HepG2 (cell line): Measurements from ENCODE around the gene ANKRD11. TPM values are rescaled to one million over a fixed set of nuclear protein-coding genes. Genes with fewer than 3 reads are reported as not detected.

Experiments used
- ATAC-seq: fragments of 200-7000 bp; cut with Tn5 transposase; 3 replicates; pipeline ENCODE4 v1.9.1; 2020; ENCODE audit warnings: mild to moderate bottlenecking, moderate library complexity
- BruUV-seq: library from RNA; stranded (reverse); fragments of 400-500 nt; replicated peaks from 2 replicates; lab custom pipeline; 2021; lab: Mats Ljungman, UMichigan
- CTCF ChIA-PET: fragments of 300-600 bp; formaldehyde crosslinking; extraction: SDS; loops from one replicate; lab custom pipeline; 2021; ENCODE audit warnings: low total read pairs, inconsistent platforms, low intra/inter-chr PET ratio; lab: Yijun Ruan, JAX
- POLR2A ChIA-PET: fragments of 350-600 bp; sonication (Branson Sonifier 250); formaldehyde crosslinking; loops from one replicate; lab custom pipeline; 2020; ENCODE audit warnings: antibody characterized with exemption, inconsistent platforms; lab: Yijun Ruan, JAX
- DNase-seq: peaks from one replicate; pipeline ENCODE4 v3.0.0-alpha.2; 2015; ENCODE audit warnings: low spot score
- FAIRE-seq: peaks from 3 replicates; lab custom pipeline; 2011; peaks lifted over from hg19 to GRCh38; lab: Jason Lieb, UNC
- H2AFZ ChIP-seq: one replicate; pipeline ENCODE4 v1.6.1; 2011; ENCODE audit warnings: low read length, inconsistent platforms
- H3K27ac ChIP-seq: fragments of 300-600 bp; 3 replicates; pipeline ENCODE4 v1.8.0; 2011; ENCODE audit warnings: mixed run types, mild to moderate bottlenecking, mixed read lengths, low read length, inconsistent platforms; ENCODE audit not compliant: insufficient read depth; ENCODE audit errors: extremely low read length
- H3K27me3 ChIP-seq, 2 experiments: fragments of 200-600 bp in 1 of 2; 2 replicates in 1 of 2; 3 replicates in 1 of 2; pipeline versions ENCODE4 v1.6.0 to v1.8.0; 2011; ENCODE audit warnings: low read length in 2 of 2, mild to moderate bottlenecking in 2 of 2, moderate library complexity in 2 of 2, inconsistent platforms in 1 of 2; ENCODE audit not compliant: insufficient read depth in 2 of 2, control insufficient read depth in 1 of 2
- H3K36me3 ChIP-seq, 2 experiments: fragments of 200-600 bp in 1 of 2; replicated peaks in 1 of 2; 2 replicates in 1 of 2; 3 replicates in 1 of 2; pipeline versions ENCODE4 v1.5.1 to v1.8.0; 2011; ENCODE audit warnings: low read length in 2 of 2, inconsistent platforms in 1 of 2; ENCODE audit not compliant: insufficient read depth in 2 of 2, control insufficient read depth in 1 of 2
- H3K4me1 ChIP-seq: 2 replicates; pipeline ENCODE4 v1.5.1; 2012; ENCODE audit warnings: low read length, inconsistent platforms; ENCODE audit not compliant: insufficient read depth
- H3K4me2 ChIP-seq: 2 replicates; pipeline ENCODE4 v1.6.0; 2011; ENCODE audit warnings: low read depth, low read length, inconsistent platforms
- H3K4me3 ChIP-seq, 3 experiments: fragments of 200-600 bp in 1 of 3; sonication (generic), shearing (Covaris generic) in 1 of 3; replicated peaks in 1 of 3; 2 replicates each; pipeline ENCODE4 v1.5.1; 2011 to 2016; ENCODE audit warnings: low read length in 3 of 3, inconsistent platforms in 2 of 3, low read depth in 2 of 3, mild to moderate bottlenecking in 2 of 3, control low read depth in 1 of 3, mixed read lengths in 1 of 3; ENCODE audit not compliant: insufficient read depth in 1 of 3
- H3K79me2 ChIP-seq: one replicate; pipeline ENCODE4 v1.6.1; 2011; ENCODE audit warnings: low read length, inconsistent platforms; ENCODE audit not compliant: insufficient read depth
- H3K9ac ChIP-seq: 2 replicates; pipeline ENCODE4 v1.6.0; 2011; ENCODE audit warnings: mild to moderate bottlenecking, low read depth, low read length, inconsistent platforms; ENCODE audit not compliant: insufficient read depth
- H3K9me3 ChIP-seq: 2 replicates; pipeline ENCODE4 v1.5.1; 2012; ENCODE audit warnings: mild to moderate bottlenecking, low read length
- H4K20me1 ChIP-seq: 2 replicates; pipeline ENCODE4 v1.6.0; 2011; ENCODE audit warnings: inconsistent platforms, mild to moderate bottlenecking, low read length, moderate library complexity; ENCODE audit not compliant: insufficient read depth
- AGO2 ChIP-seq: fragments of 200-400 bp; formaldehyde crosslinking; optimal IDR thresholded peaks from 2 replicates; pipeline ENCODE3; 2017; ENCODE audit warnings: mild to moderate bottlenecking, low read depth, low read length, moderate library complexity
- MAFG ChIP-seq: sonication (generic); formaldehyde crosslinking; IDR thresholded peaks from 2 replicates; pipeline ENCODE4 v1.5.1; 2020; ENCODE audit warnings: mild to moderate bottlenecking, missing genetic modification reagents
- RARA ChIP-seq: IDR thresholded peaks from 2 replicates; pipeline ENCODE4 v1.6.1; 2016; ENCODE audit warnings: missing genetic modification reagents, missing compliant biosample characterization
- RBM22 ChIP-seq: fragments of 200-400 bp; formaldehyde crosslinking; optimal IDR thresholded peaks from 2 replicates; pipeline ENCODE3; 2017; ENCODE audit warnings: mild to moderate bottlenecking, low read length, moderate library complexity
- SMYD3 ChIP-seq: sonication (generic); formaldehyde crosslinking; IDR thresholded peaks from 2 replicates; pipeline ENCODE4 v1.8.1; 2023; ENCODE audit warnings: mild to moderate bottlenecking, missing genetic modification reagents
- USF2 ChIP-seq, 2 experiments: sonication (generic) in 1 of 2; formaldehyde crosslinking in 1 of 2; IDR thresholded peaks; 2 replicates each; pipeline versions ENCODE4 v1.5.1 to v1.6.1; 2011 to 2020; ENCODE audit warnings: borderline replicate concordance in 1 of 2, low read depth in 1 of 2, low read length in 1 of 2, mild to moderate bottlenecking in 1 of 2, missing genetic modification reagents in 1 of 2, moderate library complexity in 1 of 2
- ZNF33B ChIP-seq: sonication (generic); formaldehyde crosslinking; IDR thresholded peaks from 2 replicates; pipeline ENCODE4 v1.5.1; 2020; ENCODE audit warnings: mild to moderate bottlenecking, missing genetic modification reagents
- ZNF430 ChIP-seq: sonication (generic); formaldehyde crosslinking; IDR thresholded peaks from 2 replicates; pipeline ENCODE4 v1.9.0; 2021; ENCODE audit warnings: mild to moderate bottlenecking, missing genetic modification reagents
- ZNF563 ChIP-seq: sonication (generic); formaldehyde crosslinking; IDR thresholded peaks from 2 replicates; pipeline ENCODE4 v1.8.0; 2022; ENCODE audit warnings: mild to moderate bottlenecking, moderate library complexity, missing genetic modification reagents
- WGBS: methylation state at CpG from one replicate; pipeline ENCODE4 v1.1.6; 2017; ENCODE audit warnings: low lambda C conversion rate; 5-methylcytosine and 5-hydroxymethylcytosine counted together
- in situ Hi-C: cut with HindIII; loops from 2 replicates; pipeline ENCODE4 v1.10.0; 2017; ENCODE audit warnings: low pct_unique_long_range_greater_than_20kb; ENCODE audit not compliant: extremely low pct_ligation_motif_present
- intact Hi-C: fragments of 100-400 bp; cut with micrococcal nuclease; formaldehyde crosslinking; loops from one replicate; pipeline ENCODE4 v1.10.0; 2022; ENCODE audit not compliant: unreplicated experiment
- polyA plus RNA-seq, 8 experiments: library from polyadenylated mRNA; depleted of rRNA in 3 of 8; stranded (reverse) in 7 of 8; unstranded in 1 of 8; fragments of >200 nt; fragmentation: Illumina TruSeq in 4 of 8; extraction: Trizol in 4 of 8; gene quantifications; 2 replicates each; pipeline versions ENCODE4 v1.2.1 to v1.2.3, GENCODE V29; 2011 to 2016; ENCODE audit warnings: low read depth in 4 of 8, missing spikeins in 1 of 8, mixed read lengths in 1 of 8; ENCODE audit not compliant: insufficient read depth in 1 of 8
- total RNA-seq, 5 experiments: library from RNA; depleted of rRNA; stranded (reverse); fragments of >200 nt; fragmentation: Illumina TruSeq; extraction: Trizol; gene quantifications; 2 replicates each; pipeline ENCODE4 v1.2.3, GENCODE V29; 2016; ENCODE audit warnings: low read depth in 1 of 5

Gene ANKRD11
- total and polyA plus RNA-seq, 2 of the 13 experiments (the other 11 are each of a cell fraction or from before 2014, with no cell fraction given) = 21.4 to 38.4 TPM

- no peak for TF ChIP-seq MAFG (CRISPR knock-in tag)
- TF ChIP-seq ZNF563 (CRISPR knock-in tag) = no peak
Measured at GRCh38 chr16:89357055-89357816, 133.1 kb downstream of the ANKRD11 start (continued).

- Histone ChIP-seq H3K36me3 (peaks cover 21 to 41% of the 10 kb centered on the region in 2 experiments), H3K4me3 (no peak overlapping the region), H3K4me1 (peaks cover 60% of the 10 kb centered on the region), H4K20me1 (peaks cover 96% of the 10 kb centered on the region), H2AFZ (no peak overlapping the region), H3K27ac (no peak overlapping the region), H3K27me3 (no peaks in the 10 kb centered on the region), H3K4me2 (no peak overlapping the region), H3K9me3 (no peaks in the 10 kb centered on the region), H3K9ac (no peak overlapping the region), H3K79me2 (peaks cover 95% of the 10 kb centered on the region)
- ChIA-PET POLR2A (no interaction called here), CTCF (no interaction called here)
- TF ChIP-seq AGO2 = peak; percentile 37
- no peak for TF ChIP-seq SMYD3 (CRISPR knock-in tag)
- ATAC-seq (no peak), FAIRE-seq (no peak), DNase-seq (no peak)
- intact Hi-C loops = no loop called here
- no TSS peak for BruUV-seq
- in situ Hi-C loops = no loop called here
- WGBS = 96% methylated on average over 16 of the region's 16 CpGs
Measured at GRCh38 chr16:89355686-89356085, 134.7 kb downstream of the ANKRD11 start.

GRCh38 chr16:89355007-89355406 lies 135.4 kb downstream of the ANKRD11 start:
- TF ChIP-seq RBM22 (peak; percentile 79), RARA (CRISPR knock-in tag) (no peak), ZNF430 (no peak), USF2 (IDR thresholded peaks at IDR 0.05; ENCODE audit: low read depth, low read length) (no peak), USF2 (CRISPR knock-in tag; IDR thresholded peaks at IDR 0.05; ENCODE audit: borderline replicate concordance) (no peak), ZNF33B (no peak)
- no peak for FAIRE-seq
- Histone ChIP-seq H2AFZ (no peak overlapping the region), H3K27me3 (no peaks in the 10 kb centered on the region), H3K9me3 (no peaks in the 10 kb centered on the region), H4K20me1 (peaks cover 96% of the 10 kb centered on the region), H3K4me3 (no peak overlapping the region), H3K9ac (no peak overlapping the region), H3K27ac (no peak overlapping the region), H3K36me3 (peaks cover 19 to 38% of the 10 kb centered on the region in 2 experiments), H3K4me1 (peaks cover 67% of the 10 kb centered on the region), H3K4me2 (no peak overlapping the region), H3K79me2 (peaks cover 95% of the 10 kb centered on the region)
- ATAC-seq = no peak
- ChIA-PET POLR2A (no interaction called here), CTCF (no interaction called here)
- no TSS peak for BruUV-seq
- WGBS = 95% methylated on average over 16 of the region's 16 CpGs
- no peak for DNase-seq
- in situ Hi-C loops = no loop called here
- intact Hi-C loops = no loop called here
